ENCODE results near the gene FOXG1. TPM values are rescaled to one million over a fixed set of nuclear protein-coding genes. Genes with fewer than 3 reads are reported as not detected.

Gene FOXG1
- total RNA-seq, 1 experiment from 2014 or later: not detected

GRCh38 chr14:28765169-28765830, 1.3 kb upstream of the FOXG1 start (continued):
- TF ChIP-seq, protein P1, sequence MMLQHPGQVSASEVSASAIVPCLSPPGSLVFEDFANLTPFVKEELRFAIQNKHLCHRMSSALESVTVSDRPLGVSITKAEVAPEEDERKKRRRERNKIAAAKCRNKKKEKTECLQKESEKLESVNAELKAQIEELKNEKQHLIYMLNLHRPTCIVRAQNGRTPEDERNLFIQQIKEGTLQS (IDR thresholded peaks at IDR 0.05): no peak
- TF ChIP-seq FOSL1 (IDR thresholded peaks at IDR 0.05; ENCODE audit: low read depth) (no peak), SRF (IDR thresholded peaks at IDR 0.05; ENCODE audit: low read depth) (no peak), POLR2AphosphoS5 (IDR thresholded peaks at IDR 0.05; ENCODE audit: low read depth, low read length) (no peak), YY1 (IDR thresholded peaks at IDR 0.05; ENCODE audit: extremely low read depth, insufficient replicate concordance, low read depth, low read length) (no peak), SIN3A (IDR thresholded peaks at IDR 0.05; ENCODE audit: low read depth) (no peak), POLR2A (IDR thresholded peaks at IDR 0.05; ENCODE audit: borderline replicate concordance, extremely low read depth, insufficient read depth, insufficient read length) (no peak), ZNF274 (IDR thresholded peaks at IDR 0.05; ENCODE audit: low read depth, low read length) (no peak), TCF7L2 (IDR thresholded peaks at IDR 0.05; ENCODE audit: borderline replicate concordance, extremely low read depth, insufficient read depth, insufficient read length) (no peak), JUND (IDR thresholded peaks at IDR 0.05) (no peak)

GRCh38 chr14:28765831-28766468, 637 bp upstream of the FOXG1 start:
- no peak for ATAC-seq
- Histone ChIP-seq H3K27me3 (ENCODE audit: insufficient read depth, low read length) (no peaks in the 10 kb centered on the region), H3K36me3 (ENCODE audit: control insufficient read depth in 1 of 2, insufficient read depth in 2 of 2, low read length in 2 of 2) (no peaks in the 10 kb centered on the region), H3K79me2 (ENCODE audit: insufficient read depth, low read length) (no peaks in the 10 kb centered on the region), H3K4me3 (replicated peaks in 1 of 2; ENCODE audit: low read depth in 1 of 2, low read length in 2 of 2) (no peak overlapping the region), H3K9me2 (ENCODE audit: insufficient read depth) (no peaks in the 10 kb centered on the region), H2AFZ (ENCODE audit: low read depth, low read length, poor library complexity, severe bottlenecking) (no peak overlapping the region), H4K20me1 (ENCODE audit: insufficient read depth) (no peaks in the 10 kb centered on the region), H3K9me3 (ENCODE audit: control insufficient read depth in 1 of 2, insufficient read depth in 1 of 2, low read depth in 1 of 2, low read length in 2 of 2) (peaks cover 0 to 15% of the 10 kb centered on the region in 2 experiments; a peak in 2 of 4 replicates), H3K9ac (ENCODE audit: low read length) (no peak overlapping the region), H3K27ac (ENCODE audit: low read depth, low read length) (no peak overlapping the region), H3K4me2 (ENCODE audit: low read length) (no peak overlapping the region), H3K4me1 (ENCODE audit: control insufficient read depth in 1 of 2, insufficient read depth in 2 of 2, low read length in 2 of 2) (no peaks in the 10 kb centered on the region)
- CTCF ChIA-PET: no interaction called here
- DNase-seq (ENCODE audit: low read depth, low spot score): no peak
- no TSS peak for BruUV-seq (replicated peaks)
- intact Hi-C loops (cut with micrococcal nuclease): no loop called here
- RAD21 ChIA-PET (ENCODE audit: low non-redundant PET in 1 of 2, low total read pairs in 2 of 2, uncharacterized antibody in 2 of 2, unreplicated experiment in 2 of 2): no interaction called here
- POLR2A ChIA-PET: no interaction called here
- TF ChIP-seq EZH2phosphoT487 (IDR thresholded peaks at IDR 0.05; ENCODE audit: borderline replicate concordance) (no peak), RAD21 (IDR thresholded peaks at IDR 0.05; ENCODE audit: low read depth) (no peak), REST (IDR thresholded peaks at IDR 0.05; ENCODE audit: low read depth) (no peak), CEBPB (IDR thresholded peaks at IDR 0.05; ENCODE audit: low read depth) (no peak), FOSL1 (IDR thresholded peaks at IDR 0.05; ENCODE audit: low read depth) (no peak), YY1 (IDR thresholded peaks at IDR 0.05; ENCODE audit: extremely low read depth, insufficient replicate concordance, low read depth, low read length) (no peak), POLR2AphosphoS5 (IDR thresholded peaks at IDR 0.05; ENCODE audit: low read depth, low read length) (no peak), POLR2A (IDR thresholded peaks at IDR 0.05; ENCODE audit: borderline replicate concordance, extremely low read depth, insufficient read depth, insufficient read length) (no peak), CTCF (IDR thresholded peaks at IDR 0.05 in 2 of 3, conservative IDR thresholded peaks at IDR 0.05 in 1 of 3; ENCODE audit: borderline replicate concordance in 1 of 3, insufficient read depth in 1 of 3, low read depth in 2 of 3, low read length in 2 of 3) (no peak), CBX3 (IDR thresholded peaks at IDR 0.05; ENCODE audit: low read depth) (no peak), ELF1 (IDR thresholded peaks at IDR 0.05; ENCODE audit: borderline replicate concordance, low read depth) (no peak), EGR1 (IDR thresholded peaks at IDR 0.05; ENCODE audit: low read depth) (no peak), SIN3A (IDR thresholded peaks at IDR 0.05; ENCODE audit: low read depth) (no peak), EZH2 (IDR thresholded peaks at IDR 0.05) (no peak)
- TF ChIP-seq, protein P1 (IDR thresholded peaks at IDR 0.05): no peak

All from HCT116 (cell line).